Activated T-helper 1 cell treated with anti-CD3 and anti-CD28 coated beads, Interleukin-12 subunit alpha, Interleukin-12 subunit beta, Interleukin-2, Interleukin-4 antibody, amounts not matched to agents 30 ng/mL and 10 ng/mL and 1 ng/mL, durations not matched to agents 14 hours and 24 hours and 36 hours (primary cell): ENCODE results near the gene CMTM6. TPM values are rescaled to one million over a fixed set of nuclear protein-coding genes. Genes with fewer than 3 reads are reported as not detected.
A peak's percentile ranks its signal among the peaks of the same experiment; 100 is the strongest.
"Not testable (repeated sequence)": the region's sequence is repeated elsewhere in the genome, so short reads cannot be mapped to it uniquely, and the experiment has no call there.

ENCODE experiments used
- DNase-seq: peaks from one replicate; pipeline ENCODE4 v3.0.0; 2021; ENCODE audit warnings: low spot score
- H3K27ac Mint-ChIP-seq: one replicate; pipeline ENCODE4 v1.8.0; 2021; ENCODE audit warnings: mild to moderate bottlenecking, mixed read lengths
- H3K27me3 Mint-ChIP-seq: one replicate; pipeline ENCODE4 v1.8.0; 2022; ENCODE audit warnings: mild to moderate bottlenecking, moderate library complexity, mixed read lengths; ENCODE audit not compliant: insufficient read depth
- H3K36me3 Mint-ChIP-seq: one replicate; pipeline ENCODE4 v1.8.0; 2021; ENCODE audit warnings: low read depth, mixed read lengths
- H3K4me1 Mint-ChIP-seq: one replicate; pipeline ENCODE4 v1.8.0; 2021; ENCODE audit warnings: low read depth, mixed read lengths
- H3K4me3 Mint-ChIP-seq: one replicate; pipeline ENCODE4 v1.8.0; 2021; ENCODE audit warnings: mild to moderate bottlenecking, moderate library complexity, mixed read lengths
- H3K9me3 Mint-ChIP-seq: one replicate; pipeline ENCODE4 v1.8.0; 2021; ENCODE audit warnings: mixed read lengths
- intact Hi-C: fragments of 100-400 bp; cut with micrococcal nuclease; formaldehyde crosslinking; loops from one replicate; pipeline ENCODE4 v1.15.1; 2024
- total RNA-seq: library from RNA; stranded (reverse); gene quantifications from 2 replicates; pipeline ENCODE4 v1.2.3, GENCODE V29; 2022

CMTM6 gene
- total RNA-seq, 1 donor from 2014 or later = 94.2 TPM

- Mint-ChIP-seq H3K27ac (peak overlapping the region; percentile 48), H3K4me3 (no peak overlapping the region), H3K36me3 (peaks cover 37% of the 10 kb centered on the region), H3K9me3 (no peaks in the 10 kb centered on the region), H3K27me3 (no peaks in the 10 kb centered on the region), H3K4me1 (peaks cover 45% of the 10 kb centered on the region)
- intact Hi-C loops = no loop called here
- DNase-seq = no peak
Observed at GRCh38 chr3:32471246-32471645, 31.4 kb downstream of the CMTM6 start.

GRCh38 chr3:32470362-32470761, 32.3 kb downstream of the CMTM6 start:
- Mint-ChIP-seq H3K4me1 (peaks cover 54% of the 10 kb centered on the region), H3K4me3 (no peak overlapping the region), H3K27ac (peak overlapping the region; percentile 58), H3K27me3 (no peaks in the 10 kb centered on the region), H3K36me3 (peaks cover 39% of the 10 kb centered on the region), H3K9me3 (no peaks in the 10 kb centered on the region)
- no peak for DNase-seq
- intact Hi-C loops = no loop called here

- Mint-ChIP-seq H3K4me3 (no peak overlapping the region), H3K27me3 (no peaks in the 10 kb centered on the region), H3K27ac (peak overlapping the region; percentile 83), H3K9me3 (no peaks in the 10 kb centered on the region), H3K36me3 (peaks cover 35% of the 10 kb centered on the region), H3K4me1 (peaks cover 54% of the 10 kb centered on the region)
- DNase-seq = no peak
- intact Hi-C loops = loop anchor here (2.0 kb wide), 1 partner anchor 293 kb away; no protein-coding TSS in a partner anchor
Observed at GRCh38 chr3:32469151-32469874, 33.3 kb downstream of the CMTM6 start.

GRCh38 chr3:32467333-32468070, 35.1 kb downstream of the CMTM6 start:
- peaks cover 54% of the 10 kb centered on the region for H3K4me1 Mint-ChIP-seq
- no peaks in the 10 kb centered on the region for H3K27me3 Mint-ChIP-seq
- peak; percentile 68 for DNase-seq
- H3K27ac Mint-ChIP-seq = no peak overlapping the region
- intact Hi-C loops = loop anchor here (1.0 to 2.0 kb wide), 7 partner anchors 7 to 291 kb away; no protein-coding TSS in a partner anchor
- no peak overlapping the region for H3K4me3 Mint-ChIP-seq
- H3K36me3 Mint-ChIP-seq = peaks cover 25% of the 10 kb centered on the region
- H3K9me3 Mint-ChIP-seq = no peaks in the 10 kb centered on the region

- DNase-seq, H3K27ac Mint-ChIP-seq, H3K9me3 Mint-ChIP-seq, H3K4me3 Mint-ChIP-seq, H3K27me3 Mint-ChIP-seq: not testable (repeated sequence)
- intact Hi-C loops = loop anchor here (1.0 kb wide), 1 partner anchor 171 kb away; no protein-coding TSS in a partner anchor
- Mint-ChIP-seq H3K4me1 (peaks cover 54% of the 10 kb centered on the region), H3K36me3 (peaks cover 23% of the 10 kb centered on the region)
Observed at GRCh38 chr3:32466808-32467207, 35.8 kb downstream of the CMTM6 start.

GRCh38 chr3:32464726-32465125, 37.9 kb downstream of the CMTM6 start:
- H3K27me3 Mint-ChIP-seq, H3K27ac Mint-ChIP-seq, intact Hi-C loops, H3K9me3 Mint-ChIP-seq, H3K4me3 Mint-ChIP-seq, DNase-seq: not testable (repeated sequence)
- Mint-ChIP-seq H3K4me1 (peaks cover 34% of the 10 kb centered on the region), H3K36me3 (peaks cover 14% of the 10 kb centered on the region)

- peaks cover 10% of the 10 kb centered on the region for H3K36me3 Mint-ChIP-seq
- H3K27ac Mint-ChIP-seq, H3K9me3 Mint-ChIP-seq, intact Hi-C loops, DNase-seq, H3K4me3 Mint-ChIP-seq, H3K27me3 Mint-ChIP-seq: not testable (repeated sequence)
- H3K4me1 Mint-ChIP-seq = peaks cover 22% of the 10 kb centered on the region
Observed at GRCh38 chr3:32463415-32463814, 39.2 kb downstream of the CMTM6 start.

GRCh38 chr3:32462191-32462986, 40.3 kb downstream of the CMTM6 start:
- H3K27ac Mint-ChIP-seq, H3K27me3 Mint-ChIP-seq, H3K4me3 Mint-ChIP-seq, intact Hi-C loops, H3K9me3 Mint-ChIP-seq: not testable (repeated sequence)
- Mint-ChIP-seq H3K36me3 (peaks cover 16% of the 10 kb centered on the region), H3K4me1 (peaks cover 25% of the 10 kb centered on the region)
- peak; percentile 19 for DNase-seq

GRCh38 chr3:32460817-32461496, 41.7 kb downstream of the CMTM6 start:
- H3K4me3 Mint-ChIP-seq = peak overlapping the region; percentile 72
- peaks cover 12% of the 10 kb centered on the region for H3K36me3 Mint-ChIP-seq
- not testable (repeated sequence) for H3K9me3 Mint-ChIP-seq, DNase-seq, H3K27me3 Mint-ChIP-seq
- H3K27ac Mint-ChIP-seq = peak overlapping the region; percentile 92
- H3K4me1 Mint-ChIP-seq = peaks cover 28% of the 10 kb centered on the region
- intact Hi-C loops = loop anchor here (1.0 to 2.0 kb wide), 6 partner anchors 7 to 86 kb away; partner anchors contain the start of gene CMTM7

- Mint-ChIP-seq H3K36me3 (peaks cover 7% of the 10 kb centered on the region), H3K4me3 (peak overlapping the region; percentile 72), H3K4me1 (peaks cover 26% of the 10 kb centered on the region), H3K27me3 (no peaks in the 10 kb centered on the region), H3K9me3 (no peaks in the 10 kb centered on the region), H3K27ac (peak overlapping the region; percentile 92)
- DNase-seq = peak; percentile 79
- intact Hi-C loops = loop anchor here (1.0 to 2.0 kb wide), 6 partner anchors 8 to 85 kb away; partner anchors contain the start of gene CMTM7
Observed at GRCh38 chr3:32460031-32460749, 42.5 kb downstream of the CMTM6 start.

- peak overlapping the region; percentile 58 for H3K4me3 Mint-ChIP-seq
- H3K9me3 Mint-ChIP-seq = no peaks in the 10 kb centered on the region
- intact Hi-C loops = loop anchor here (2.0 kb wide), 1 partner anchor 157 kb away; no protein-coding TSS in a partner anchor
- H3K27me3 Mint-ChIP-seq = no peaks in the 10 kb centered on the region
- peaks cover 13% of the 10 kb centered on the region for H3K36me3 Mint-ChIP-seq
- DNase-seq = no peak
- H3K27ac Mint-ChIP-seq = peak overlapping the region; percentile 92
- H3K4me1 Mint-ChIP-seq = peaks cover 32% of the 10 kb centered on the region
Observed at GRCh38 chr3:32459450-32459849, 43.2 kb downstream of the CMTM6 start.
